Stimulated activated naive CD8-positive, alpha-beta T cell treated with anti-CD3 and anti-CD28 coated beads, Interleukin-15, Interleukin-2, amounts not matched to agents 100 U/mL and 50 U/mL, for 24 hours (primary cell): ENCODE measurements around the gene C19orf47.
A peak's percentile ranks its signal among the peaks of the same experiment; 100 is the strongest.
"Not testable (repeated sequence)": the region's sequence is repeated elsewhere in the genome, so short reads cannot be mapped to it uniquely, and the experiment has no call there.

Experiments used
- ATAC-seq: fragments of 150-1000 bp; cut with Tn5 transposase; one replicate; pipeline ENCODE4 v1.10.0; 2021
- DNase-seq: peaks from one replicate; pipeline ENCODE4 v3.0.0; 2021

Gene C19orf47

GRCh38 chr19:40376286-40376862, 28.2 kb upstream of the C19orf47 start:
- DNase-seq (no peak), ATAC-seq (no peak)

GRCh38 chr19:40374084-40374483, 25.9 kb upstream of the C19orf47 start:
- DNase-seq (no peak), ATAC-seq (no peak)

- ATAC-seq (no peak), DNase-seq (no peak)
Measured at GRCh38 chr19:40371802-40372122, 23.6 kb upstream of the C19orf47 start.

- DNase-seq (no peak), ATAC-seq (no peak)
Measured at GRCh38 chr19:40370997-40371801, 23.0 kb upstream of the C19orf47 start.

GRCh38 chr19:40370253-40370652, 22.1 kb upstream of the C19orf47 start:
- not testable (repeated sequence) for DNase-seq, ATAC-seq

- ATAC-seq = no peak
- DNase-seq = no peak
Measured at GRCh38 chr19:40369797-40370196, 21.6 kb upstream of the C19orf47 start.

- no peak for DNase-seq
- no peak for ATAC-seq
Measured at GRCh38 chr19:40367577-40368434, 19.6 kb upstream of the C19orf47 start.

GRCh38 chr19:40366697-40367561, 18.7 kb upstream of the C19orf47 start:
- no peak for DNase-seq
- no peak for ATAC-seq

- DNase-seq = peak; percentile 74
- ATAC-seq = peak; percentile 65
Measured at GRCh38 chr19:40365613-40366401, 17.6 kb upstream of the C19orf47 start.

- DNase-seq = no peak
Measured at GRCh38 chr19:40365010-40365409, 16.8 kb upstream of the C19orf47 start.

GRCh38 chr19:40363069-40363468, 14.9 kb upstream of the C19orf47 start:
- no peak for DNase-seq

More at GRCh38 chr19:40365010-40365409, 16.8 kb upstream of the C19orf47 start:
- ATAC-seq = no peak

GRCh38 chr19:40362160-40362559, 14.0 kb upstream of the C19orf47 start:
- no peak for ATAC-seq
- no peak for DNase-seq

More at GRCh38 chr19:40363069-40363468, 14.9 kb upstream of the C19orf47 start:
- no peak for ATAC-seq

GRCh38 chr19:40360708-40361241, 12.6 kb upstream of the C19orf47 start:
- no peak for DNase-seq
- no peak for ATAC-seq

GRCh38 chr19:40360020-40360707, 12.0 kb upstream of the C19orf47 start:
- ATAC-seq (no peak), DNase-seq (no peak)

- ATAC-seq (peak; percentile 49), DNase-seq (peak; percentile 8)
Measured at GRCh38 chr19:40358773-40359172, 10.6 kb upstream of the C19orf47 start.

GRCh38 chr19:40357640-40358039, 9.4 kb upstream of the C19orf47 start:
- ATAC-seq (no peak), DNase-seq (no peak)

- ATAC-seq (no peak), DNase-seq (no peak)
Measured at GRCh38 chr19:40356681-40357595, 8.7 kb upstream of the C19orf47 start.

- ATAC-seq = no peak
- DNase-seq = no peak
Measured at GRCh38 chr19:40355975-40356680, 7.9 kb upstream of the C19orf47 start.
